HepG2 (cell line): ENCODE results near the gene FOSB. TPM values are rescaled to one million over a fixed set of nuclear protein-coding genes. Genes with fewer than 3 reads are reported as not detected.
A peak's percentile ranks its signal among the peaks of the same experiment; 100 is the strongest.

Experiments used
- KMT2A ChIP-seq: sonication (generic); formaldehyde crosslinking; IDR thresholded peaks from 2 replicates; pipeline ENCODE4 v1.4.0; 2020; ENCODE audit warnings: missing genetic modification reagents
- NRL ChIP-seq: sonication (generic); formaldehyde crosslinking; IDR thresholded peaks from 2 replicates; pipeline ENCODE4 v1.5.0; 2020; ENCODE audit warnings: missing genetic modification reagents, mild to moderate bottlenecking, moderate library complexity, borderline replicate concordance
- ZFAT ChIP-seq: sonication (generic); formaldehyde crosslinking; conservative IDR thresholded peaks from 2 replicates; pipeline ENCODE4 v1.8.1; 2023; ENCODE audit warnings: missing genetic modification reagents, inconsistent platforms
- ZNF121 ChIP-seq: sonication (generic); formaldehyde crosslinking; IDR thresholded peaks from 2 replicates; pipeline ENCODE4 v1.5.0; 2020; ENCODE audit warnings: mild to moderate bottlenecking, missing genetic modification reagents
- ZNF235 ChIP-seq: sonication (generic); formaldehyde crosslinking; IDR thresholded peaks from 2 replicates; pipeline ENCODE4 v1.8.1; 2023; ENCODE audit warnings: mild to moderate bottlenecking, missing genetic modification reagents, borderline replicate concordance
- ZNF30 ChIP-seq: sonication (generic); formaldehyde crosslinking; IDR thresholded peaks from 2 replicates; pipeline ENCODE4 v1.5.0; 2020; ENCODE audit warnings: mild to moderate bottlenecking, missing genetic modification reagents
- ZNF790 ChIP-seq: sonication (generic); formaldehyde crosslinking; IDR thresholded peaks from 2 replicates; pipeline ENCODE4 v1.8.0; 2022; ENCODE audit warnings: missing genetic modification reagents, mild to moderate bottlenecking, borderline replicate concordance
- ZSCAN20 ChIP-seq: sonication (generic); formaldehyde crosslinking; IDR thresholded peaks from 2 replicates; pipeline ENCODE4 v1.4.0; 2020; ENCODE audit warnings: missing genetic modification reagents, mild to moderate bottlenecking, borderline replicate concordance
- polyA plus RNA-seq, 8 experiments: library from polyadenylated mRNA; depleted of rRNA in 3 of 8; stranded (reverse) in 7 of 8; unstranded in 1 of 8; fragments of >200 nt; fragmentation: Illumina TruSeq in 4 of 8; extraction: Trizol in 4 of 8; gene quantifications; 2 replicates each; pipeline versions ENCODE4 v1.2.1 to v1.2.3, GENCODE V29; 2011 to 2016; ENCODE audit warnings: low read depth in 4 of 8, missing spikeins in 1 of 8, mixed read lengths in 1 of 8; ENCODE audit not compliant: insufficient read depth in 1 of 8
- total RNA-seq, 5 experiments: library from RNA; depleted of rRNA; stranded (reverse); fragments of >200 nt; fragmentation: Illumina TruSeq; extraction: Trizol; gene quantifications; 2 replicates each; pipeline ENCODE4 v1.2.3, GENCODE V29; 2016; ENCODE audit warnings: low read depth in 1 of 5
- TF ChIP-seq, protein P1 (sequence below): sonication (generic); formaldehyde crosslinking; IDR thresholded peaks from 2 replicates; pipeline ENCODE4 v1.4.0; 2020; ENCODE audit warnings: missing genetic modification reagents, borderline replicate concordance
- TF ChIP-seq, protein P2 (sequence below): sonication (generic); formaldehyde crosslinking; IDR thresholded peaks from 2 replicates; pipeline ENCODE4 v1.4.0; 2020; ENCODE audit warnings: mild to moderate bottlenecking, missing genetic modification reagents
- TF ChIP-seq, protein P3 (sequence below): sonication (generic); formaldehyde crosslinking; IDR thresholded peaks from one replicate; pipeline ENCODE4 v1.5.1; 2020; ENCODE audit warnings: mild to moderate bottlenecking, missing genetic modification reagents; ENCODE audit errors: not compliant biosample characterization

The FOSB gene
- total and polyA plus RNA-seq, 2 of the 13 experiments (the other 11 are each of a cell fraction or from before 2014, with no cell fraction given): 2.8 to 6.0 TPM

DNA sequence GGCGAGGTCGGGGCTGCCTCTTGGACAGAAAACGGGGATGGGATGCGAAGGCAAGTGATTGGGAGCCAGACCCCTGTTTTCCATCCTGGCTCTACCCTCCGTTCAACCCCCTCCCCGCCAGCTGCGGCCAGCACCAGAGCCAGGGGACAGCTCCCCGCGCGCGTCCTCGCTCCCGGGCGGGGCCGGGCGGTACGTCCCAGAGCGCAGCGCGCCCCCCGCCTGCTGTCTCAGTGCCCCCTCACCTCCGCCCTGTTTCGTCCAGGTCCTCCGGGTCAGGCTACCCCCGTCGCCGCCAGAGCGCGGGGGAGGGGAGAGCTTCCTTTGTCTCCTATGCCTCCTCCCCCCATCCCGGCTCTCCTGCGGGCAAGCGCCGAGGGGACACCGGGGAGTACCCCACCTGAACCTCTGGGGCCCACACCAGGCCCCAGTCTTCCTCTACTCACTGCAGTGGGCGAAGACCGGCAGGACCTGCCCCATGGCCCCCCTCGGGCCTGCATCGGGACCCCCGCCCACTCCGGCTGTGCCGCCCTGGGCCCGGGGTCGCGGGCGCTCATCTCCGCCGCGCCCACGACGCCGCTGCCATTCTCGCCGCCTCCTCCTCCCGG is 28.7 kb downstream of the FOSB start (continued):
- TF ChIP-seq, protein P1, sequence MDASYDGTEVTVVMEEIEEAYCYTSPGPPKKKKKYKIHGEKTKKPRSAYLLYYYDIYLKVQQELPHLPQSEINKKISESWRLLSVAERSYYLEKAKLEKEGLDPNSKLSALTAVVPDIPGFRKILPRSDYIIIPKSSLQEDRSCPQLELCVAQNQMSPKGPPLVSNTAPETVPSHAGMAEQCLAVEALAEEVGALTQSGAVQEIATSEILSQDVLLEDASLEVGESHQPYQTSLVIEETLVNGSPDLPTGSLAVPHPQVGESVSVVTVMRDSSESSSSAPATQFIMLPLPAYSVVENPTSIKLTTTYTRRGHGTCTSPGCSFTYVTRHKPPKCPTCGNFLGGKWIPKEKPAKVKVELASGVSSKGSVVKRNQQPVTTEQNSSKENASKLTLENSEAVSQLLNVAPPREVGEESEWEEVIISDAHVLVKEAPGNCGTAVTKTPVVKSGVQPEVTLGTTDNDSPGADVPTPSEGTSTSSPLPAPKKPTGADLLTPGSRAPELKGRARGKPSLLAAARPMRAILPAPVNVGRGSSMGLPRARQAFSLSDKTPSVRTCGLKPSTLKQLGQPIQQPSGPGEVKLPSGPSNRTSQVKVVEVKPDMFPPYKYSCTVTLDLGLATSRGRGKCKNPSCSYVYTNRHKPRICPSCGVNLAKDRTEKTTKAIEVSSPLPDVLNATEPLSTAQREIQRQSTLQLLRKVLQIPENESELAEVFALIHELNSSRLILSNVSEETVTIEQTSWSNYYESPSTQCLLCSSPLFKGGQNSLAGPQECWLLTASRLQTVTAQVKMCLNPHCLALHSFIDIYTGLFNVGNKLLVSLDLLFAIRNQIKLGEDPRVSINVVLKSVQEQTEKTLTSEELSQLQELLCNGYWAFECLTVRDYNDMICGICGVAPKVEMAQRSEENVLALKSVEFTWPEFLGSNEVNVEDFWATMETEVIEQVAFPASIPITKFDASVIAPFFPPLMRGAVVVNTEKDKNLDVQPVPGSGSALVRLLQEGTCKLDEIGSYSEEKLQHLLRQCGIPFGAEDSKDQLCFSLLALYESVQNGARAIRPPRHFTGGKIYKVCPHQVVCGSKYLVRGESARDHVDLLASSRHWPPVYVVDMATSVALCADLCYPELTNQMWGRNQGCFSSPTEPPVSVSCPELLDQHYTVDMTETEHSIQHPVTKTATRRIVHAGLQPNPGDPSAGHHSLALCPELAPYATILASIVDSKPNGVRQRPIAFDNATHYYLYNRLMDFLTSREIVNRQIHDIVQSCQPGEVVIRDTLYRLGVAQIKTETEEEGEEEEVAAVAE: 0 out of 2 replicates have a peak, but pooled peaks have one; percentile 56
- TF ChIP-seq, protein P2, sequence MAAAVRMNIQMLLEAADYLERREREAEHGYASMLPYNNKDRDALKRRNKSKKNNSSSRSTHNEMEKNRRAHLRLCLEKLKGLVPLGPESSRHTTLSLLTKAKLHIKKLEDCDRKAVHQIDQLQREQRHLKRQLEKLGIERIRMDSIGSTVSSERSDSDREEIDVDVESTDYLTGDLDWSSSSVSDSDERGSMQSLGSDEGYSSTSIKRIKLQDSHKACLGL: peak; percentile 93
- TF ChIP-seq ZNF235 (CRISPR knock-in tag) (peak; percentile 93; the same call in 1 of the 2 replicates), ZFAT (0 out of 2 replicates have a peak, but pooled peaks have one; percentile 38), ZNF121 (CRISPR knock-in tag) (0 out of 2 replicates have a peak, but pooled peaks have one; percentile 19), ZNF790 (CRISPR knock-in tag) (peak; percentile 76; the same call in 1 of the 2 replicates), ZSCAN20 (peak; percentile 69; the same call in 1 of the 2 replicates), KMT2A (peak; percentile 41; the same call in 1 of the 2 replicates), ZNF30 (CRISPR knock-in tag) (peak; percentile 71; the same call in 1 of the 2 replicates), NRL (CRISPR knock-in tag) (0 out of 2 replicates have a peak, but pooled peaks have one; percentile 51)
- TF ChIP-seq, protein P3, sequence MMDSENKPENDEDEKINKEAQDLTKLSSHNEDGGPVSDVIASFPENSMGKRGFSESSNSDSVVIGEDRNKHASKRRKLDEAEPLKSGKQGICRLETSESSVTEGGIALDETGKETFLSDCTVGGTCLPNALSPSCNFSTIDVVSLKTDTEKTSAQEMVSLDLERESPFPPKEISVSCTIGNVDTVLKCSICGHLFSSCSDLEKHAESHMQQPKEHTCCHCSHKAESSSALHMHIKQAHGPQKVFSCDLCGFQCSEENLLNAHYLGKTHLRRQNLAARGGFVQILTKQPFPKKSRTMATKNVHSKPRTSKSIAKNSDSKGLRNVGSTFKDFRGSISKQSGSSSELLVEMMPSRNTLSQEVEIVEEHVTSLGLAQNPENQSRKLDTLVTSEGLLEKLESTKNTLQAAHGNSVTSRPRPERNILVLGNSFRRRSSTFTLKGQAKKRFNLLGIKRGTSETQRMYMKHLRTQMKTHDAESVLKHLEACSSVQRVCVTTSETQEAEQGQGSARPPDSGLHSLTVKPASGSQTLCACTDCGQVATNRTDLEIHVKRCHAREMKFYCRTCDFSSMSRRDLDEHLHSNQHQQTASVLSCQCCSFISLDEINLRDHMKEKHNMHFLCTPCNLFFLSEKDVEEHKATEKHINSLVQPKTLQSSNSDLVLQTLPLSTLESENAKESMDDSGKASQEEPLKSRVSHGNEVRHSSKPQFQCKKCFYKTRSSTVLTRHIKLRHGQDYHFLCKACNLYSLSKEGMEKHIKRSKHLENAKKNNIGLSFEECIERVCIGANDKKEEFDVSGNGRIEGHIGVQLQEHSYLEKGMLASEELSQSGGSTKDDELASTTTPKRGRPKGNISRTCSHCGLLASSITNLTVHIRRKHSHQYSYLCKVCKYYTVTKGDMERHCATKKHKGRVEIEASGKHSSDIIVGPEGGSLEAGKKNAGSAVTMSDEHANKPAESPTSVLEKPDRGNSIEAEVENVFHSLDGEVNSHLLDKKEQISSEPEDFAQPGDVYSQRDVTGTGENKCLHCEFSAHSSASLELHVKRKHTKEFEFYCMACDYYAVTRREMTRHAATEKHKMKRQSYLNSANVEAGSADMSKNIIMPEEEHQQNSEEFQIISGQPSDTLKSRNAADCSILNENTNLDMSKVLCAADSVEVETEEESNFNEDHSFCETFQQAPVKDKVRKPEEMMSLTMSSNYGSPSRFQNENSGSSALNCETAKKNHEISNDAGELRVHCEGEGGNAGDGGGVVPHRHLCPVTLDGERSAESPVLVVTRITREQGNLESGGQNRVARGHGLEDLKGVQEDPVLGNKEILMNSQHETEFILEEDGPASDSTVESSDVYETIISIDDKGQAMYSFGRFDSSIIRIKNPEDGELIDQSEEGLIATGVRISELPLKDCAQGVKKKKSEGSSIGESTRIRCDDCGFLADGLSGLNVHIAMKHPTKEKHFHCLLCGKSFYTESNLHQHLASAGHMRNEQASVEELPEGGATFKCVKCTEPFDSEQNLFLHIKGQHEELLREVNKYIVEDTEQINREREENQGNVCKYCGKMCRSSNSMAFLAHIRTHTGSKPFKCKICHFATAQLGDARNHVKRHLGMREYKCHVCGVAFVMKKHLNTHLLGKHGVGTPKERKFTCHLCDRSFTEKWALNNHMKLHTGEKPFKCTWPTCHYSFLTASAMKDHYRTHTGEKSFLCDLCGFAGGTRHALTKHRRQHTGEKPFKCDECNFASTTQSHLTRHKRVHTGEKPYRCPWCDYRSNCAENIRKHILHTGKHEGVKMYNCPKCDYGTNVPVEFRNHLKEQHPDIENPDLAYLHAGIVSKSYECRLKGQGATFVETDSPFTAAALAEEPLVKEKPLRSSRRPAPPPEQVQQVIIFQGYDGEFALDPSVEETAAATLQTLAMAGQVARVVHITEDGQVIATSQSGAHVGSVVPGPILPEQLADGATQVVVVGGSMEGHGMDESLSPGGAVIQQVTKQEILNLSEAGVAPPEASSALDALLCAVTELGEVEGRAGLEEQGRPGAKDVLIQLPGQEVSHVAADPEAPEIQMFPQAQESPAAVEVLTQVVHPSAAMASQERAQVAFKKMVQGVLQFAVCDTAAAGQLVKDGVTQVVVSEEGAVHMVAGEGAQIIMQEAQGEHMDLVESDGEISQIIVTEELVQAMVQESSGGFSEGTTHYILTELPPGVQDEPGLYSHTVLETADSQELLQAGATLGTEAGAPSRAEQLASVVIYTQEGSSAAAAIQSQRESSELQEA (CRISPR knock-in tag): peak; percentile 70
